Activated CD8-positive, alpha-beta memory T cell treated with anti-CD3 and anti-CD28 coated beads, Interleukin-2, amount 50 U/mL, for 1 hour (primary cell): ENCODE data around the gene GPBAR1.
"Not testable (repeated sequence)": the region's sequence is repeated elsewhere in the genome, so short reads cannot be mapped to it uniquely, and the experiment has no call there.

ENCODE experiments used
- DNase-seq: peaks from one replicate; pipeline ENCODE4 v3.0.0-alpha.2; 2020; ENCODE audit errors: extremely low read depth

GPBAR1 gene

GRCh38 chr2:218267259-218267658 lies 6.4 kb downstream of the GPBAR1 start:
- no peak for DNase-seq

- peak; percentile 98 for DNase-seq
Observed at GRCh38 chr2:218269900-218270720, 9.3 kb downstream of the GPBAR1 start, which contains the start of the genes AAMP and PNKD. Gene AAMP (minus strand): TSS chr2:218270137. CDS start chr2:218270086, 51 bp downstream. Gene PNKD (plus strand): TSS chr2:218270519. CDS start chr2:218270536, 17 bp downstream.

DNA sequence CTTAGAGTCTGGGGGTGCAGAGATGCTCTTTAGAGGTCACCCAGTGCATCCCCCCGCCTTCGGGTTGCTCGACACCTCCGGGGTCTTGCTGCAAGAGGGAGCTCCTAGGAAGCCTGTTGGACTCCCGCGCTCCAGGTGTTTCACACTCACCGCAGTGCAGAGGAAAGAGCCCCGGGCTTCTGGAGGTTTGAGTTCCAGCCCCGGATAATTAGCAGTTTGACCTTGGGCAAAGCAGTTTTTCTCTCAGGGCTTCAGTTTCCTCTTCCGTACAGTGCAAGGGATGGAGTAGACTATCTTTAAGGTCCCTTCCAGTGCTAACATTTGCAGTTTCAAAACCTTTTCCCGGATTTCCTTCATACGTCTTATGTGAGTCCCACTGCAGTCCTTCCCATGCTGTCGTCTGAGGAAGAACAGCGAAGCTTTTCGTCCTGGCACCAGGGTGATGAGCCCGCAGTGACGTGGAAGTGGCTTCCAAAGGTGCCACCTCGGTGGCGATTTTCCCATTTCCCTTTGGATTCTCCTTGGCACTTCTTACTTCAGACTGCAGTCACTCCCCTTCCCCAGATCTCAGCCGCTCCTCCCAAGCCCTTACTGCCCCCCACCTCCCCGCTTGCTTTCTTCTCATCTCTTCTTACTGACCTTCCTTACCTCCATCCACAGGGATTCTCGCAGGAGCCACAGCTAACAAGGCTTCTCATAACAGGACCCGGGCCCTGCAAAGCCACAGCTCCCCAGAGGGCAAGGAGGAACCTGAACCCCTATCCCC lies 10.1 kb downstream of the GPBAR1 start:
- DNase-seq: no peak

DNA sequence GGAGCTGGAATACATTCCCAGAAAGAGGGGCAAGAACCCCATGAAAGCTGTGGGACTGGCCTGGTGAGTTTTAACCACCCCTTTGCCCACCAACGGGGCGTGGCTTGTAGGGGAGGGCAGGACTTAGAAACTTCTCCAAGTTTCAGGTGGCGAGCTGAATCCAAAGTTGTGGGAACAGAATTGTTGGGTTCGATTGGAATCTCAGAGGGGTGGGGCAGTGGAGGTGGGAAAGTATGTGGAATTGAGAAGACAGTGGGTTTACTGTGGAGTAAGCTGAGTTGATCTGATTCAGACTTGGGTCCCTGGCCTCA lies 10.6 kb downstream of the GPBAR1 start:
- no peak for DNase-seq

DNA sequence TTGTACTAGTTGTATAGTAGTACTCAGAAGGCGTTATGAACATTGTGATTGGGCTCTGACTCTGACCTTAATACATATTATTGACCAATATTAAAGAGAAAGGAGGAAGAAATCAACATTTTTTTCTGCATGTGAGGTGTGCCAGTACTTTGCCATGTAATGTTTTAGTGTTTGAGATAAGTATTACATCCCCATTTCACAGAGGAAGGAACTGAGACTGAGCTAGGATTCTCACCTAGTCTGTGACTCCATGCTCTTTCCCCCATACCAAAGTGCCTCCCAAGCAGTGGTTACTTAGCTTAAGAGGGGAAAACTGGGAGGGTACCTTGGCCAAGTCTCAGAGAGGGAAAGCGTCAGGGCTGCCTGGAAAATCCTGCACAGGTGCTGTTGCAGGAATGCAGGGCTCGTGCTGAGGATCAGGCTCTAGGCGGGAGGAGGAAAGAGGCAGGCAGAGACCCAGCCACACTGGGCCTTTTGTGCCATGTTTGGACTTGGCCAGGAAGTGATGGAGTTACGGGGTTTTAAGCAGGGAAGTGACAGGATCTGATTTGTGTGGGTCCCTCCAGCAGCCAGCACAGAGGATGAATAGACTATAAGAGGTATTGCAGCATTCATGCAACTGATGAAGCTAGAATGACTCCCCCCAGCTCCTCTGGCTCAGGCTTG lies 11.2 kb downstream of the GPBAR1 start:
- no peak for DNase-seq

GRCh38 chr2:218272531-218273212 lies 11.9 kb downstream of the GPBAR1 start:
- peak; percentile 58 for DNase-seq

DNA sequence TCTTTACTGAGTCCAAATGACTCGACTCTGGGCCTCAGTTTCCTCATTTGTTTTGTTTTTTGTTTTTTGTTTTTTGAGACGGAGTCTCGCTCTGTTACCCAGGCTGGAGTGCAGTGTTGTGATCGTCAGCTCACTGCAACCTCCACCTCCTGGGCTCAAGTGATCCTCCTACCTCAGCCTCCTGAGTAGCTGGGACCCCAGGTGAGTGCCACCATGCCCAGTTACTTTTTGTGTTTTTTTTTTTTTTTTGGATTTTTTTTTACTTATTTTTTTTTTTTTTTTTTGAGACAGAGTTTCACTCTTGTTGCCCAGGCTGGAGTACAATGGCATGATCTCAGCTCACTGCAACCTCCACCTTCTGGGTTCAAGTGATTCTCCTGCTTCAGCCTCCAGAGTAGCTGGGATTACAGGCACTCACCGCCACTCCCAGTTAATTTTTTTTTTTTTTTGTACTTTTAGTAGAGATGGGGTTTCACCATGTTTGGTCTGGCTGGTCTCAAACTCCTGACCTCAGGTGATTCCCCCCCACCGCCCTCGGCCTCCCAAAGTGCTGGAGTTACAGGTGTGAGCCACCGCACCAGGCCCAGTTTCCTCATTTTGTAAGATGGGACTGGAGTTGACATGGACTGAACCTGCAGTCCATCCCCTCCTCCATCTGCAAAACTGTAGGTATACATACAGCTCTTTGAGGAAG lies 12.5 kb downstream of the GPBAR1 start:
- DNase-seq: not testable (repeated sequence)

DNA sequence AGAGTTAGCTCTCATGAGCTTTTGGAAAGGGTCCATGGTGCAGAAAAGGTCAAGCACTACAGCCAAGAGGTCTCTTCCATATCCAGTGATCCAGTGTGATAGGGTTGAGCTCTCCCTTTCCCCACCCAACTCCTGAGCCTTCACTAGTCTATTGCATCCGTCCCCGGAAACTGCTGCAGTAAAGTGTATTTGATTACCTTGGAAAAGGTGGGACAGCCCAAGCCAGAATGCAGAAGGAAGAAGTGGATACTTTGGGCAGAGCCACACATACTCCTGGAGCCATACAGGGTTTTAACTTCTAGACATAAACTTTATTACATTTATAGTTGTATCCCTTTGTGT lies 13.1 kb downstream of the GPBAR1 start:
- no peak for DNase-seq

GRCh38 chr2:218274586-218274985 lies 13.8 kb downstream of the GPBAR1 start:
- no peak for DNase-seq

GRCh38 chr2:218275371-218276072 lies 14.7 kb downstream of the GPBAR1 start:
- DNase-seq: no peak

- DNase-seq: no peak
Observed at GRCh38 chr2:218276986-218277755, 16.4 kb downstream of the GPBAR1 start.

DNA sequence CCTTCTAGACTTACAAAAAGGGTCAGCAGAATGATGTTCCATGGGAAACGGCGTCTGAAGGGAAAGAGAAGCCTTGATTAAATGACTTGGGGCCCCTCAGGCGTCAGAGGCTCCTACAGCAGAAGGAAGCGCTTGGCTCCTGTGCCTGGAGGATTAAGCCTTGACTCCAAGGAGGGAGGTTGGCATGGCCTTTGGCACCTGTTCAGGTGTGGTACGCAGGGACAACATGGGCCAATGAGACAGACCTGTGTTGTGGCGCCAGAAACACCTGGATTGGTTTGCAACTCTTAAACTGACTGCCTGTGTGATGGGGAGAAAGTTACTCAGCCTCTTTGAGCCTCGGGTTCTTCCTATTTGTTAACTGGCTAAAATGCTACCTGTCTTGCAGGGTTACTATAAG lies 17.1 kb downstream of the GPBAR1 start:
- DNase-seq: no peak

- DNase-seq: no peak
Observed at GRCh38 chr2:218278531-218279360, 17.9 kb downstream of the GPBAR1 start.

GRCh38 chr2:218280260-218280870 lies 19.6 kb downstream of the GPBAR1 start:
- DNase-seq: no peak

- no peak for DNase-seq
Observed at GRCh38 chr2:218281449-218281848, 20.6 kb downstream of the GPBAR1 start.

GRCh38 chr2:218282173-218282991 lies 21.6 kb downstream of the GPBAR1 start:
- no peak for DNase-seq

GRCh38 chr2:218284106-218284811 lies 23.4 kb downstream of the GPBAR1 start:
- no peak for DNase-seq
